ENCODE data around the gene GPAM. TPM values are rescaled to one million over a fixed set of nuclear protein-coding genes. Genes with fewer than 3 reads are reported as not detected.

The GPAM gene
- polyA plus RNA-seq, 3 donors = 0.37 to 1.3 (median 0.59) TPM

- 100% methylated on average over 2 of the region's 4 CpGs for WGBS (ENCODE audit: insufficient coverage)
- no peak overlapping the region for H3K4me3 Mint-ChIP-seq
- no peak overlapping the region for H2AFZ ChIP-seq (ENCODE audit: insufficient read depth, low read depth, low read length, poor library complexity, severe bottlenecking)
- H3K36me3 Mint-ChIP-seq = no peaks in the 10 kb centered on the region
- no peaks in the 10 kb centered on the region for H4K20me1 ChIP-seq (ENCODE audit: insufficient read depth, low read length)
- no peaks in the 10 kb centered on the region for H3K36me3 ChIP-seq (replicated peaks in 1 of 2; ENCODE audit: control insufficient read depth in 1 of 2, insufficient read depth in 2 of 2, low read length in 2 of 2)
- H3K9ac ChIP-seq (ENCODE audit: insufficient read depth, low read length, poor library complexity, severe bottlenecking) = no peak overlapping the region
- H3K4me3 ChIP-seq (replicated peaks in 1 of 3; ENCODE audit: low read depth in 2 of 3, low read length in 3 of 3) = no peak overlapping the region
- H3K4me2 ChIP-seq (replicated peaks; ENCODE audit: extremely low read depth, low read length, poor library complexity, severe bottlenecking) = no peak overlapping the region
- no peaks in the 10 kb centered on the region for H3K4me1 Mint-ChIP-seq
- intact Hi-C loops (cut with micrococcal nuclease) = no loop called here
- no peak overlapping the region for H3K27ac ChIP-seq (ENCODE audit: low read depth in 1 of 2, low read length in 2 of 2)
- H3K9me3 Mint-ChIP-seq = peaks cover 0 to 3% (median 0%) of the 10 kb centered on the region in 7 donors
- no peaks in the 10 kb centered on the region for H3K9me3 ChIP-seq (replicated peaks in 1 of 2; ENCODE audit: control insufficient read depth in 1 of 2, insufficient read depth in 1 of 2, low read length in 2 of 2)
- no peaks in the 10 kb centered on the region for H3K79me2 ChIP-seq (ENCODE audit: insufficient read depth, low read length)
- no peaks in the 10 kb centered on the region for H3K27me3 ChIP-seq (ENCODE audit: control insufficient read depth in 2 of 2, insufficient read depth in 2 of 2, low read length in 2 of 2)
- no peak for TF ChIP-seq CTCF (IDR thresholded peaks at IDR 0.05)
- no peak overlapping the region for H3K27ac Mint-ChIP-seq
- H3K27me3 Mint-ChIP-seq (ENCODE audit: low read depth in 3 of 3) = peaks cover 0 to 9% (median 2%) of the 10 kb centered on the region in 3 donors
- DNase-seq = no peak
- H3K4me1 ChIP-seq (ENCODE audit: control insufficient read depth in 1 of 2, insufficient read depth in 2 of 2, low read length in 2 of 2) = no peaks in the 10 kb centered on the region
Measured at GRCh38 chr10:112132435-112132834, 51.1 kb downstream of the GPAM start.

- H3K27me3 ChIP-seq (ENCODE audit: control insufficient read depth in 2 of 2, insufficient read depth in 2 of 2, low read length in 2 of 2) = no peaks in the 10 kb centered on the region
- H3K27me3 Mint-ChIP-seq (ENCODE audit: low read depth in 3 of 3) = peaks cover 0 to 9% (median 2%) of the 10 kb centered on the region in 3 donors
- no peaks in the 10 kb centered on the region for H3K36me3 ChIP-seq (replicated peaks in 1 of 2; ENCODE audit: control insufficient read depth in 1 of 2, insufficient read depth in 2 of 2, low read length in 2 of 2)
- H3K4me1 ChIP-seq (ENCODE audit: control insufficient read depth in 1 of 2, insufficient read depth in 2 of 2, low read length in 2 of 2) = no peaks in the 10 kb centered on the region
- no peaks in the 10 kb centered on the region for H3K4me1 Mint-ChIP-seq
- no peak overlapping the region for H3K27ac Mint-ChIP-seq
- H3K9ac ChIP-seq (ENCODE audit: insufficient read depth, low read length, poor library complexity, severe bottlenecking) = no peak overlapping the region
- TF ChIP-seq CTCF (IDR thresholded peaks at IDR 0.05) = no peak
- H4K20me1 ChIP-seq (ENCODE audit: insufficient read depth, low read length) = no peaks in the 10 kb centered on the region
- no peak overlapping the region for H3K4me2 ChIP-seq (replicated peaks; ENCODE audit: extremely low read depth, low read length, poor library complexity, severe bottlenecking)
- DNase-seq = no peak
- no peaks in the 10 kb centered on the region for H3K36me3 Mint-ChIP-seq
- H3K9me3 Mint-ChIP-seq = peaks cover 0 to 3% (median 0%) of the 10 kb centered on the region in 7 donors
- H3K79me2 ChIP-seq (ENCODE audit: insufficient read depth, low read length) = no peaks in the 10 kb centered on the region
- H3K9me3 ChIP-seq (replicated peaks in 1 of 2; ENCODE audit: control insufficient read depth in 1 of 2, insufficient read depth in 1 of 2, low read length in 2 of 2) = no peaks in the 10 kb centered on the region
- H2AFZ ChIP-seq (ENCODE audit: insufficient read depth, low read depth, low read length, poor library complexity, severe bottlenecking) = no peak overlapping the region
- 80% methylated on average over 2 of the region's 3 CpGs for WGBS (ENCODE audit: insufficient coverage)
- intact Hi-C loops (cut with micrococcal nuclease) = no loop called here
- H3K4me3 Mint-ChIP-seq = no peak overlapping the region
- H3K27ac ChIP-seq (ENCODE audit: low read depth in 1 of 2, low read length in 2 of 2) = no peak overlapping the region
- H3K4me3 ChIP-seq (replicated peaks in 1 of 3; ENCODE audit: low read depth in 2 of 3, low read length in 3 of 3) = no peak overlapping the region
Measured at GRCh38 chr10:112131996-112132395, 51.6 kb downstream of the GPAM start.

Data from CD14-positive monocyte (primary cell).